RWPE2 (cell line): ENCODE measurements around the gene FAM181A.

Experiments used
- ATAC-seq: fragments of 200-7000 bp; cut with Tn5 transposase; 3 replicates; pipeline ENCODE4 v1.9.1; 2021; ENCODE audit warnings: low read depth
- DNase-seq: peaks from one replicate; pipeline ENCODE4 v3.0.0-alpha.2; 2020; ENCODE audit warnings: low spot score
- H3K27ac ChIP-seq: fragments of 450-650 bp; 2 replicates; pipeline ENCODE4 v1.5.1; 2017; ENCODE audit warnings: mild to moderate bottlenecking; ENCODE audit not compliant: poor library complexity, severe bottlenecking
- H3K27me3 ChIP-seq: fragments of 250-450 bp; sonication (Bioruptor Pico); 2 replicates; pipeline ENCODE4 v1.5.1; 2021; ENCODE audit warnings: mild to moderate bottlenecking, moderate library complexity; ENCODE audit not compliant: insufficient read depth, poor library complexity, severe bottlenecking
- H3K36me3 ChIP-seq: fragments of 250-450 bp; sonication (Bioruptor Pico); 2 replicates; pipeline ENCODE4 v1.5.1; 2020; ENCODE audit warnings: low read depth, mild to moderate bottlenecking, moderate library complexity
- H3K4me1 ChIP-seq: fragments of 250-450 bp; sonication (Bioruptor Pico); 2 replicates; pipeline ENCODE4 v1.5.1; 2021; ENCODE audit warnings: mild to moderate bottlenecking, moderate library complexity; ENCODE audit not compliant: insufficient read depth, poor library complexity, severe bottlenecking
- H3K4me3 ChIP-seq: fragments of 250-450 bp; sonication (Bioruptor Pico); 2 replicates; pipeline ENCODE4 v1.5.1; 2021; ENCODE audit warnings: mild to moderate bottlenecking, moderate library complexity; ENCODE audit not compliant: severe bottlenecking
- H3K9me3 ChIP-seq: fragments of 250-450 bp; sonication (Bioruptor Pico); 2 replicates; pipeline ENCODE4 v1.5.1; 2021; ENCODE audit warnings: mild to moderate bottlenecking, moderate library complexity; ENCODE audit not compliant: severe bottlenecking
- CTCF ChIP-seq: fragments of 450-650 bp; IDR thresholded peaks from one replicate; pipeline ENCODE4 v1.5.1; 2017; ENCODE audit warnings: mild to moderate bottlenecking, moderate library complexity; ENCODE audit not compliant: poor library complexity, severe bottlenecking

FAM181A gene

GRCh38 chr14:93915070-93915705, 12.0 kb upstream of the FAM181A start:
- no peak overlapping the region for H3K4me3 ChIP-seq
- peak; percentile 28 for DNase-seq
- ATAC-seq, result 0 out of 3 replicates have a peak, but pooled peaks have one; percentile 36

DNA sequence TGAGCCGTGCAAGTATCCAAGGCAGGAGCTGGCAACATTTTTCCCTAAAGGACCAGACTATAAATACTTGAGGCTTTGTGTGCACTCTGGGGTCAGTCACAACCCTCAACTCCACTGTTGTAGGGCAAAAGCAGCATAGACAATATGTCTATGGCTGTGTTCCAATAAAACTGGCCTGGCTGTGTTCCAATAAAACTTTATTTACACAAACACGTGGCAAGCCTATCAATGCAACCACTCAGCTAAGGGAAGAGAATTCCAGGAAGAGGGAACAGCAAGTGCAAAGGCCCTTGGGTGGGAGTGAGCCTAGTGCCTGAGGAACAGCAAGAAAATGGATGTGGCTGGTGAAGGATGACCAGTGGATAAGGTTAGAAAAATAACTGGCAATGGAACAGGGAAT, 11.3 kb upstream of the FAM181A start:
- no peak for TF ChIP-seq CTCF
- Histone ChIP-seq H3K9me3 (no peaks in the 10 kb centered on the region), H3K36me3 (no peaks in the 10 kb centered on the region), H3K27me3 (no peaks in the 10 kb centered on the region), H3K27ac (no peak overlapping the region), H3K4me3 (no peak overlapping the region), H3K4me1 (no peaks in the 10 kb centered on the region)
- DNase-seq, result no peak
- no peak for ATAC-seq

More at GRCh38 chr14:93915070-93915705, 12.0 kb upstream of the FAM181A start:
- Histone ChIP-seq H3K4me1 (no peaks in the 10 kb centered on the region), H3K9me3 (no peaks in the 10 kb centered on the region), H3K27ac (no peak overlapping the region), H3K36me3 (no peaks in the 10 kb centered on the region), H3K27me3 (no peaks in the 10 kb centered on the region)
- no peak for TF ChIP-seq CTCF

DNA sequence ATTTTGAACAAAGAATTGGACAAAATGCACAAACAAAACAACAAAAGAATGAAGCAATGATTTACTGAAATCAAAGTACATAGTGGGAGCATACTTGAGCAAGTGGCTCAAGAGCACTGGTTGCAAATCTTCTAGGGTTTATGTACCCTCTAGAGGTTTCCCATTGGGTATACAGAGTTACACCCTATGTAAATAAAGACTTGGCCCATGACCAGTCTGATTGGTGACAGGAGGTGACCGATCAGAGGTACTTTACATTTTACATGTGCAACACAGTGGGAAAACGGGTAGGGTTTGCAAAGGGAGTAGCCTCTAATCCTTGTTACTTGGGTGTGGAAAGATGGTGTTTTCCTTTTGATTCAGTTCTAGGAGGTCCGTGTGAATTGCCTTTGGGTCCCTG, 10.6 kb upstream of the FAM181A start:
- ATAC-seq, result no peak
- Histone ChIP-seq H3K9me3 (no peaks in the 10 kb centered on the region), H3K27ac (no peak overlapping the region), H3K4me1 (no peaks in the 10 kb centered on the region), H3K4me3 (no peak overlapping the region), H3K27me3 (no peaks in the 10 kb centered on the region), H3K36me3 (no peaks in the 10 kb centered on the region)
- TF ChIP-seq CTCF, result no peak
- no peak for DNase-seq

DNA sequence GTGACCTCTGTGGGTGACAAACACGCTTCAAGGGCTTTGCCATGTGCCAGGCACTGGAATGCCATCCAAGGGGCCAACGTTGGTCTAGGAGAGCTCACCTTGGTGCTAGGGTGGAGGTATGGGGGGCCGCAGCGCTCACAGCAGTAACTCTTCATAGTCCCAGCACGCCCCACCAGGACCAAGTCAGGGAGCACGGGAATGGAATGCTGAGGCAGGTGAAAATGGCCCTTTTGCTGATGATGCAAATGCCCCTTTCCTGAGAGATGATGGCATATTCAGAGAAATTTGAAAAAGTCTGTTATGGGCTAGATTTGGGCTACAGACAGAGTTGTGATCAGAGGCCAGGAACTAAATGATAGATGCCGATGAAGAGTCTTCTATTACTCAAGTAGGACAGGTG, 10.0 kb upstream of the FAM181A start:
- TF ChIP-seq CTCF, result no peak
- Histone ChIP-seq H3K4me1 (no peaks in the 10 kb centered on the region), H3K27ac (no peak overlapping the region), H3K9me3 (no peaks in the 10 kb centered on the region), H3K27me3 (no peaks in the 10 kb centered on the region), H3K36me3 (no peaks in the 10 kb centered on the region), H3K4me3 (no peak overlapping the region)
- DNase-seq (peak; percentile 41), ATAC-seq (no peak)

DNA sequence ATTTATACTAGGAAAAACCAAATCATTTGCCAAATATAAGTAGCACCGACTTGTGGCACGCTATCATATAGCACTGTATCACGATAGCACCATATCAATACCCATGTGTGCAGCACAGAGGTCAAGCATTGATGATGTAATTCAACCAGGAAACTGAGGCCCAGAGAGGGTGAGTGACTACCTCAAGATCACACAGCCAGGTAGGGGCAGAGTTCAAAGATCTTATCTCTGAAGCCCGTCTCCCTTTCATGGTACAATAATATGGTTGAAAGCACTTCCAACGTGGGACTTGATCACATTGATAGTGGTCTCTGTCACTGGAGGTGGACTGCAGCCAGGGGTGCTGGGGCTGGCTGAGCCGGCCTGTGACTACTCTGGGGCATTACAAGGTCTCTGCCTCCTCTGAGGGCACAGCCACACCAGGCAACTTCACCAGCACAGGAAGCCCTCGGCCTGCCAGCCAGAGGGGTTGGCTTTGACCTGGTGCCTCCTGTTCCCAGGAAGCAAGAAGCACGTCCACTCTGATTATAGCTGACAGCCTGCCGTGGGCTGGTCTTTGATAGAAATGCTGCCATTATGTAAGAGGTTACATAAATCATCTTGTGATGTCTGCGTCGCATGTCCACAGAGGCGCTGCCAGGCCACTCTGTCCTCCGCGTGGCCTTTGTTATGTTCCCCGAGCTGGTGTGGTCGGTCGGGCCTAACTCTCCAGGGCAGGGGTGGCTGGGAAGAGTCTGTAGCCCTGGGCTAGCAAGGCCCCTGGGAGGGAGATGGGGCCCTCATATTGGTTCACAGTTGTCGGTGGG, 5.9 kb upstream of the FAM181A start:
- H3K9me3 ChIP-seq, result no peaks in the 10 kb centered on the region
- H3K27ac ChIP-seq, result no peak overlapping the region
- no peak for DNase-seq
- H3K4me1 ChIP-seq, result no peaks in the 10 kb centered on the region
- H3K4me3 ChIP-seq, result no peak overlapping the region
- no peak for ATAC-seq
- H3K36me3 ChIP-seq, result no peaks in the 10 kb centered on the region
- TF ChIP-seq CTCF, result no peak
- no peaks in the 10 kb centered on the region for H3K27me3 ChIP-seq
